HUDEP-2 (cell line): Measurements from ENCODE around the gene CDC42BPB.
"Not testable (repeated sequence)": the region's sequence is repeated elsewhere in the genome, so short reads cannot be mapped to it uniquely, and the experiment has no call there.

Source experiments
- DNase-seq, 76 experiments: peaks; one replicate each; lab custom pipeline; 2025; ENCODE audit not compliant: unreplicated experiment in 76 of 76; lab: John Stamatoyannopoulos, UW

The CDC42BPB gene

GRCh38 chr14:102907980-102908730, 149.2 kb downstream of the CDC42BPB start:
- no peak for DNase-seq

DNA sequence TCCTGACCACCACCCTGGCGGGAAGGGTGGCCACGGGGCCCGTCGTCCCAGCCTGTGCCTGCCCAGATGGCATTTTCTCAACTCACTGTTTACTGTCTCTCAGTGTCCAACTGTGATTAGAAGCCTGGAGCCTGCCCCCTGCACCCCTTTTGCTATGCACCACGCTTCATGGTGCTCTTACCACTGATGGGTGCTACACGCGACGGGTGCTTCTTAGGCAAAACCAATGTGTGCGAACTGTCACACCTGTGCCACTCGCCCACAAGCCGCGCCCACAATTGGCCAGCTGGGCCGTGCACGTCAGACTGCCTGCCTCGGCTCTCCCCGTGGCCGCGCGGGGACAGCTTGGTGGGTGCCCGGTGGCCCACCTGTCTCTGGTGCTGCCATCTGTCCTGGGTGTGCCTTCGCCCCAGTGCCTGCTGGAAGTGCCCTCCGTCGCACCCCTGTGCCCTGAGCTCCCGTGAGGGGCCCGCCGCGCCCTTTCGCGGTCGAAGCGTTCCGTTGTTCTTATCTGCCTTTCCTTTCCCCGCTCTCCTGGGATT, 150.0 kb downstream of the CDC42BPB start:
- DNase-seq, result no peak

DNA sequence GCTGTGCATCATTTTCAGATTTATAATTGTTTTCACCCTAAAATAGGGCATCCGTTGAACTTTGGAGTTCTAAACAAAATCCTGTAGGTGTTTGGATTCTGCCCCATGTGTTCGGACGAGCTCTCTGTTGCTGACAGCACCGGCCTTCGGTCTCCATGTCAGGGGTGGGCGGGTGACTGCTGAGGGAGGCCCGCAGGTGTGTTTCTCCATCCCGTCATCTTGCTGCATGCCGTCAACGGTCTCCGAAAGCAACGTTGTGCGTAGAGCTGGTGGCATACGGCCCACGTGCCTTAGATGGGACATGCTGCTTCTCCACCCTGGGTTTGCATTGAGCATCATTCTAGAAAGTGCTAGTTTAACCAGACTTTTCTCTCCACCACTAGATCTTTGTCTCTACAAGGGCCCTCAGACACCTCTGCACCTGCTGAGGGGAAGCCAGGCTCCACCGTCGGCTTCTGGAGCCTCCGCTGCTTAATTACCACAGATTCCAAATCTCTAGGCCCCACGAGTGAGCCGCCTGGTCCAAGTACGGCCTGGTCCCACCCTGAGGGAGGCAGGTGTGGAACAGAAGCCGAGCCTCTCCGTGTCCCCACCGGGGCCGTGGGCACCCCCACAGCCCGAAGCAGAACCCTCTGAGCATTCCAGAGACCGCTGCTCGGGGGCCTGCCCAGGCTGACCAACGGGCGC, 150.6 kb downstream of the CDC42BPB start:
- DNase-seq, result no peak

DNA sequence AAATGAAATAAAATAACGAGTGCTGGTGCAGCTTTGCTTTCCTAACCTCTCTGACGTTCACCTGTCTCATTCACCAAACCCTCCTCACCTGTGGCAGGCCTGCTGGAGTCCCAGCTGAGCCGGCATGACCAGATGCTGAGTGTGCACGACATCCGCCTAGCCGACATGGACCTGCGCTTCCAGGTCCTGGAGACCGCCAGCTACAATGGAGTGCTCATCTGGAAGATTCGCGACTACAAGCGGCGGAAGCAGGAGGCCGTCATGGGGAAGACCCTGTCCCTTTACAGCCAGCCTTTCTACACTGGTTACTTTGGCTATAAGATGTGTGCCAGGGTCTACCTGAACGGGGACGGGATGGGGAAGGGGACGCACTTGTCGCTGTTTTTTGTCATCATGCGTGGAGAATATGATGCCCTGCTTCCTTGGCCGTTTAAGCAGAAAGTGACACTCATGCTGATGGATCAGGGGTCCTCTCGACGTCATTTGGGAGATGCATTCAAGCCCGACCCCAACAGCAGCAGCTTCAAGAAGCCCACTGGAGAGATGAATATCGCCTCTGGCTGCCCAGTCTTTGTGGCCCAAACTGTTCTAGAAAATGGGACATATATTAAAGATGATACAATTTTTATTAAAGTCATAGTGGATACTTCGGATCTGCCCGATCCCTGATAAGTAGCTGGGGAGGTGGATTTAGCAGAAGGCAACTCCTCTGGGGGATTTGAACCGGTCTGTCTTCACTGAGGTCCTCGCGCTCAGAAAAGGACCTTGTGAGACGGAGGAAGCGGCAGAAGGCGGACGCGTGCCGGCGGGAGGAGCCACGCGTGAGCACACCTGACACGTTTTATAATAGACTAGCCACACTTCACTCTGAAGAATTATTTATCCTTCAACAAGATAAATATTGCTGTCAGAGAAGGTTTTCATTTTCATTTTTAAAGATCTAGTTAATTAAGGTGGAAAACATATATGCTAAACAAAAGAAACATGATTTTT, 151.9 kb downstream of the CDC42BPB start:
- no peak for DNase-seq

GRCh38 chr14:102903889-102904512, 153.3 kb downstream of the CDC42BPB start:
- no peak for DNase-seq

- no peak for DNase-seq
Measured at GRCh38 chr14:102903248-102903888, 154.0 kb downstream of the CDC42BPB start.

GRCh38 chr14:102902523-102903247, 154.7 kb downstream of the CDC42BPB start:
- no peak for DNase-seq

DNA sequence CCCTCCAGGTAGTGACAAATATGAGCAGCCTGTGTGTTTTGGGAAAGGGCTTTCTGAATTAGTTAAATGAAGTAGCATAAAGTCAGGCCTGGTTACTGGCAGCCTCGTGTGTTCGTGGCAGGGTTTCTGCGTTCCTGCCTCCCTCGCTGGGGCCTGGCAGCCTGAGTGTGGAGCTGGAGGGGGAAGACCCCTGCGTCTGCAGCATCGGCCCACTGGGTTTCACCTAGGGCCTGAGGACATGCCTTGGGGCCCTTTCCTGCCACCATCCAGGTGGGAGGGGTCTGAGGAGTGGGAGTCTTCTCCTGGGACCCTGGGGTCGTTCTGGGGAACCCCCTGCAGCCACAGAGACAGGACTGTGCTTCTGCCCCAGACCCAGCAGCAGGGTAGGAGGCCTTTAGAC, 155.3 kb downstream of the CDC42BPB start:
- DNase-seq, result no peak

DNA sequence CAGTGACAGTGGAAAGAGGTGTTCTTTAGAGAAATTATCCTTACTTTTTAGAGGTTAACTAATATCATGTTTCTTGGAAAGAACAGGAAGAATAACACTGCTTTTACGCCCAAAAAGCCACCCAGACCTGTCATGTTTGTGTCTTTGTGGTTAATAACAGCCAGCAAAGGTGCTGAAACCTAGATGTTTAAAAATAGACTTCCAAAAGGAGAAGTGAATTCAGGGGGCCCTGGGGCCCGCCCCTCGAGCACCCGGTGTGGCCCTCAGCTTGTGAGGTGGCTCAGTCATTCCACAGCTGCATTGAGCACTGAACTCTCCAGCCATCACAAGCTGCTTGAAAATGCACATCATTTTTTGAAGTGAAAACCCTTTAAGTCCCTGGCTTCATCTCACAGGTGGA, 155.7 kb downstream of the CDC42BPB start:
- no peak for DNase-seq

- no peak for DNase-seq
Measured at GRCh38 chr14:102900631-102901571, 156.4 kb downstream of the CDC42BPB start.

DNA sequence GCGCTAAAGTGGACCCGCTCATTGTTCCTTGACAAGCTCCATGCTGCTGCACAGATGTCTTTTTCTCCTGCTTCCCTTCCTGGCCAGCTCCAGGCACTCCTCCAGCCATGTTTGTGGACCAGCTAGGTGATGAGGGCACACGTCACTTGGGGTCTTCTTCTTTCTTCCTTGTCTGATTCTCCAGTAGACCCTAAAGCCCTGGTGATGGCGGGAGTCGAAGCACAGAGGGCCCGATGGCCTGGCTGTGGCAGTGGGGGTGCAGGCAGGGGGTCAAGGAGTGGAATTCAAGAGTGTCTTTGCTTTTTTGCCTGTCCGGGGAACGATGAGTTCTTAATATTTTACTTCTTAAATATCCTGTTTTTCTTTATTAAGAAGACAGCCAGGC, 157.8 kb downstream of the CDC42BPB start:
- no peak for DNase-seq

DNA sequence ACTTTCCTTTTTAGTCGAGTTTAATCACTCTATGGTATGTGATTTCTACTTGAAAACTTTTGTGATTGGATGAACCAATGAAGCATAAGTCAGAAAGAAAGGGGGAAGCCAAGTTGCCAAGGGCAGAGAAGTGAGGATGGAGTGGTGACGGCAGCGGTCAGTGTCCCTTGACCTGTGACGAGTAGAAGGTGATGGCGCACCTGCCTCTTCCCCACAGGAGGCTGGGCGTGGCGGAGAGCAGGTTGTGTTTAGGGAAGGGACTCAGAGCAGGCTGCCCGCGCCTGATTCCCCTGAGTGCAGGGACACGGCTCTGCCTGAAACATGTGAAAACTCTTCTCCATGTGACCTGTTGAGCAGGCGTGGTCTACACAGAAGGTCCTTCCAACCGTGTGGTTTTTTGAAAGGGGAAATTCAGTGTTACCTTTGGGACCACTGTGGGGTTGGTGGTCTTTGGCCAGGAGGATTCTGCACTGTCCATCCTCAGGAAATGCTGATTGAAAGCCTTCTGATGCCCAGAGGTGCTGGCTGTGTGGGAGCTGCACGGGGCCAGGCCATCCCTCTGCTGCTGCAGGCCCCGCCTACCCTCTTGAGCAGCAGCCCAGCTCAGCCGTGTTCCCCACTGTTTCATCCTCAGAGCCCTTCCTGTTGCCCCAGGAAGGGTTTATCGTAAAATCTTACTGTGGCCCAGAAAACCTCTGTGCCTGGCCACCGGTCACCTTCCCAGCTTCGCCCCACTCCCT, 158.4 kb downstream of the CDC42BPB start:
- no peak for DNase-seq

DNA sequence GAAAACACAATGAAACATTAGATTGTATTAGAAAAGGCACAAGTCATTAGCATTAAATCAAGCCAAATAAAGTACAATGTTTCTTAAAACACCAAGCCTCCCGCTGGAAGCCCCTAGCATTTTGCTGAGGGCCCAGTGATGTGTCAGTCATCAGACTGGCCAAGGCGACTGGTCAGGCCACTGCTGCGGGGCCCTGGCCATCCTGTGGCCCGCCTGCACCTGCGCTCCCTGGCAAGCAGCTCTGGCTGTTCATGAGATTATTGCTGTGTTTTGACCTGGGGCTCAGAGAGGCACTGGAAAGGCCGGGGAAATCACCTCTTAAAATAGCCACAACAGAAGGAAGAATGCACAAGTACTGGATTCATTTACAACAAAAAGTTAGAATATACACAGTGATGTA, 159.1 kb downstream of the CDC42BPB start:
- DNase-seq, result no peak

- DNase-seq, result no peak
Measured at GRCh38 chr14:102897299-102898027, 159.9 kb downstream of the CDC42BPB start.

DNA sequence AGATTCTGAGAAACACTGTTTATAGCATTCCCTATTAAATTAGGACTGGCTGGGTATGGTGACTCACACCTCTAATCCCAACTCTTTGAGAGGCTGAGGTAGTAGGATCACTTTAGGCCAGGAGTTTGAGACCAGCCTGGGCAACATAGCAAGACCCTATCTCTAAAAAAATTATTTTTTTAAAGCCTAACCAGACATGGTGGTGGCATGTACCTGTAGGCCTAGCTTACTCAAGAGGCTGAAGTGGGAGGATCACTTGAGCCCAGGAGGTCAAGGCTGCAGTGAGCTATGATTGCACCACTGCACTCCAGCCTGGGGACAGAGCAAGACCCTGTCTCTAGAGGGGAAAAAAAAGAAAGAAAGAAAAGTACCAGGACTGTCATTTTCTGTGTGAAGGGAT, 160.6 kb downstream of the CDC42BPB start:
- not testable (repeated sequence) for DNase-seq

GRCh38 chr14:102893452-102893851, 163.9 kb downstream of the CDC42BPB start:
- no peak for DNase-seq

DNA sequence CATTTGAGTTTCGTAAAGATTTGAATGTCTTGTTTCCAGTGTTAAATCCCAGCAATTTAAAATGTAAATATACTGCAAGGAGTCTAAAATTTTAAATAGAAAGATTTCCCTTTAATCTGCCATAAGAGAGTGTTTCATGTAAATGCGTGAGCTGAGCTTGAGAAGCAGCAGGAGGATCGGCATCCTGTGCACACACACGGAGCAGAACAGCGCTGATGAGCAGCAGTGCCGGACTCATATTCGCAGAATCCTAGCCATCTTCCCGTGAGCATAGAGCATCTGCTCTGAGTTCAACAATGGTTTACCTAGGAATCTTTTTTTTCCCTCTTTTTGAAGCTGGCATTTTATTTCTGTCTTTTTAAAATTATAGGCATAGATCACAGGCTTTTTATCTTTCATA, 164.7 kb downstream of the CDC42BPB start:
- no peak for DNase-seq
